Stimulated activated CD8-positive, alpha-beta memory T cell treated with anti-CD3 and anti-CD28 coated beads, Interleukin-15, amount 100 ng/mL, for 1 hour (primary cell): ENCODE measurements around the gene FBLN2.
"Not testable (repeated sequence)": the region's sequence is repeated elsewhere in the genome, so short reads cannot be mapped to it uniquely, and the experiment has no call there.

ENCODE experiments used
- DNase-seq: peaks from one replicate; pipeline ENCODE4 v3.0.0-alpha.2; 2020; ENCODE audit warnings: low read depth

The FBLN2 gene

GRCh38 chr3:13548696-13549622, at the start of gene FBLN2:
Gene FBLN2 (plus strand): TSS chr3:13549125. CDS start chr3:13570356, 21,231 bp downstream.
- DNase-seq = no peak

GRCh38 chr3:13499246-13499645, 49.7 kb upstream of the FBLN2 start:
- DNase-seq = not testable (repeated sequence)

DNA sequence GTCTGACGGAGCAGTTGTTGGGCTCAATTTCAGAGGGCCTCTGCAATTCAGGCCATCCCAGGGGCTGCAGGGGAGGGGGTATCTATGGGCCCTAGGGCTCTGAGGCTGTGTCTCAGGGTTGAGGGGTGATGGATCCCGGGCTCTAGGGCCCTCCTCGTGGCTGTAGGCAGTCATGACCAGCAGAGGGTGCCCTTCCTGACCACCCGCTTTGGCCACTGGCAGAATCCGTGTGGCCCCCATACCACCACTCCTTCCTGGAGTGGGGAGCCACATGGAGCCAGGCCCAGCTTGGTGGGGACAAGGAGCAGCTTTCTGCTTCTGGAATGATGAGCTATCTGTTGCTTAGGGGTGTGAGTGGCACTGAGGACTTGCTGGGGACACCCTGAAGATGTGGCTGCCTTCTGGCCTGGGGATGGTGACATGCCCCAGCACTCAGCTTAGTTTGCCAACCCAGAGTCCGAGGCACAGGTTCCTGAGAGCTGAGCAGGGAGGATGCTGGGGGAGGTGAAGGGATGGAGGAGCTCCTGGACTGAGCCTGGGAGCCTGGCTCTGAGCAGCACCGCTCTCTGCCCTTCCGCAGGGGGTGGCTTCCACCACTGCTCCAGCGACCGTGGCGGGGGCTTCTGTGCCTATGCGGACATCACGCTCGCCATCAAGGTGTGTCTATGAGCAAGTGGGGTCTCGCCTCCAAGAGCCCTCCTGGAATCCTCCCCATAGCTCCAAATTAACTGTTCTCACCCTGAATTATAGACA, 48.6 kb upstream of the FBLN2 start:
- DNase-seq = no peak

DNA sequence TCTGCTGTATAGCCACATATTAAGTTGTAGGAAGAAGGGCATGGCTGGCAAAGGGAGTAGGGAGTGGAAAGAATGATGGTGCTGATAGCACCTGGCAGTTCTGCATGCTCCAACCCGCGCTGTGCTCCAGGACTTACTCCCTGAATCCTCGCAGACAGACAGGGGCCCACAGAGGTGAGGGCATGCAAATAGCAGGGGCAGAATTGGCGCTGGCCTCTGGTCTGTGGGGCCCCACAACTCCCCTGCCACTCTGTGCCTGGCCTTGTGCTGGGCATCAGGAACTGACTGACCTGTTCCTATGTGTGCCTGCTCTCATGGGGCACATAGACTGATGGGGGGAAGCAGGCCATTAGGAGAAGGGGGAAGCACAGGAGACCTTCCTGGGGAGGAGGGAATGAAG, 47.9 kb upstream of the FBLN2 start:
- DNase-seq = no peak

GRCh38 chr3:13501521-13501920, 47.4 kb upstream of the FBLN2 start:
- no peak for DNase-seq

DNA sequence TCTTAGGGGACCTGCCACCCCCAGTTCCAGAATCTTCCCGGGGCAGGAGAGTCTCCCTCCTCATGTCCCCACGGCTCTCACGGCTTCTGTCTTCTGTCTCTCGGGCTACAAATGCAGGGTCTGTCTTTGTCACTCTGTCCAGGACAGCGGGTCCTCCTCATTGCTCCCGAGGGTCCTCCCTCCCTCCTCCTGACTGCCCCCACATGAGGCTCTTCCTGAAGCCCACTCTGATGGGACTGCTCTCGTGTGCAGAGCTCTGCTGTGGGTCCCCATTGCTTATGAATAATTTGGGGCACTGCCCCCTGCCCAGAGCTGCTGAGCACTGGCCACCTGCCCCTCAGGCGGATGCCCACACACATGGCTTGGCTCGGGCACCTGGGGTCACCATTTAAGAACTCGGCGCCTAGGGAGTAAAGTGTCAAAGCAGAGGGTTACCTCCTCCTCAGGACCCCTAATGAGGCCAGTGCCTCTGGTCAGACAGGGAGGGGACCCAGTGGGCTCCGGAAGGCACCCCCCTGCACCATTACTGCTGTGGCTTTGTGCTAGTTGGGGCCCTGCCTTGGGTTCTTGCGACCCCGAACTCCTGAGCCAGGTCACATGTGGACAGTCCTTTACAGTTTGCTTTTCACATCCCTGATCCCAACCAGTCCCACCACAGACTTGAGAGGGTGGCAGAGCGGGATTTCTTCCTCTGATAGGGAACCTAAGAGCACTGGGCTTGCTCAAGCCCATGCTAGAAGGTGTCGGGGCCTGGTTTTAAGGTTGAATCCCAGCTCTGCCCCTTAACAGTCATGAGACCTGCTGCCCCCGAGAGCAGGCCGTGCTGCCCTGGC, 46.8 kb upstream of the FBLN2 start:
- DNase-seq = no peak

DNA sequence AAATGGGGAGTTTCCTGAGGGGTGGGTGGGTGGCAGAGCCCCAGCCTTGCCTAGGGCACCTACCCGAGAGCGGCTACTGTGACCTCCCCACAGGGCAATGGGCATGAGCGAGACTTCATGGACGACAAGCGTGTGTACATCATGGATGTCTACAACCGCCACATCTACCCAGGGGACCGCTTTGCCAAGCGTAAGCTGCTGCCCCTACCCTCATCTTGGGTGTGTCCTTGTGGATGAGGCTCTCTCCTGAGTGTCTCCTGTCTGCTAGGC, 46.2 kb upstream of the FBLN2 start:
- DNase-seq = no peak

DNA sequence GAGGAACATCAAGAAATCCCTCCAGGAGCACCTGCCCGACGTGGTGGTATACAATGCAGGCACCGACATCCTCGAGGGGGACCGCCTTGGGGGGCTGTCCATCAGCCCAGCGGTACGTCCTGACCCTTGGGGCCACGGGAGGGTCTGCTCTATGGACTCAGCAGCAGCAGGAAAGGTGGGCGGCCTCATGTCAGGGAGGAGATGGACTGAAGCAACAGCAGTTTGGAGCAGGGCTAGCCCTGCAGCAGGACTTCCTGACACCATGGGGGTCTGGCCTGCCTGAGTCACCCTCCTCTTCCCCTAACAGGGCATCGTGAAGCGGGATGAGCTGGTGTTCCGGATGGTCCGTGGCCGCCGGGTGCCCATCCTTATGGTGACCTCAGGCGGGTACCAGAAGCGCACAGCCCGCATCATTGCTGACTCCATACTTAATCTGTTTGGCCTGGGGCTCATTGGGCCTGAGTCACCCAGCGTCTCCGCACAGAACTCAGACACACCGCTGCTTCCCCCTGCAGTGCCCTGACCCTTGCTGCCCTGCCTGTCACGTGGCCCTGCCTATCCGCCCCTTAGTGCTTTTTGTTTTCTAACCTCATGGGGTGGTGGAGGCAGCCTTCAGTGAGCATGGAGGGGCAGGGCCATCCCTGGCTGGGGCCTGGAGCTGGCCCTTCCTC, 44.6 kb upstream of the FBLN2 start:
- DNase-seq = no peak

DNA sequence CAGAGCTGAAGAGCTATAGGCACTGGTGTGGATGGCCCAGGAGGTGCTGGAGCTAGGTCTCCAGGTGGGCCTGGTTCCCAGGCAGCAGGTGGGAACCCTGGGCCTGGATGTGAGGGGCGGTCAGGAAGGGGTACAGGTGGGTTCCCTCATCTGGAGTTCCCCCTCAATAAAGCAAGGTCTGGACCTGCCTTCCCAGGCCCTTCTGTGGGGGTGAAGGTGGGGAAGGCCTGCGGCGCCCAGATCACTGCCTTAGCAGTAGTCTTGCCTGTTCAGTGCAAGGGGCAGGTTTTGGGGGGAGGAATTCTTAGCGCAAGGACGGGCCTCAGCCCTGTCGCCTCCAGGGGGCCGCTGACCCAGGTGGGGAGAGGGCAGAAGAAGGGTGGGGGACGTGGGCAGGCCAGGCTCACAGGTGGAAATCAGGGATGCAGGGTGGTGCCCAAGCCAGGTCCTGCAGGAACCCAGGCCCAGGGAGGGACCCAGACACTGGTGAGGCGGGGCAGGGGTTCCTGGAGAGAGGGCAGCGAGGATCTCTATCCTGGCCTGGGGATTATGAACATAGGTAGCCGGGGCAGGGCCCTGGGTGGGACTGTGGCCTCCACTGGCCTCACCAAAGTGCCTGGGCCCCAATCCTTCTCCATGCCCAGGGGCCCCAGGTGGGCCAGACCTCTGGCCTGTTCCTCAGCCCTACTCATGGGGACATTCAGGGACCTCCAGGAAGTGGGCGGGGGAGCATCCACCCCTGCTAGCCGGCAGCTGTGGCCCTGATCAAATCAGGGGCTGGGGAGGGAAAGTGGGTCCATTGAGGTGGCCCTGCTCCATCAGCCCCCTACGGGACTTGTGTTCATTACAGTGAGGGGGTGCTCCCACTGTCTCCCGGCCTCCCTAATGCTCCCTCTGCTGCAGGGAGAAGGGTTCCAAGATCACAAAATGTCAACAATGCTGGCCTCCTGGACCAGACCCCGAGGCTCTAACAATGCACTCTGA, 43.5 kb upstream of the FBLN2 start:
- no peak for DNase-seq

GRCh38 chr3:13506239-13506638, 42.7 kb upstream of the FBLN2 start:
- no peak for DNase-seq

DNA sequence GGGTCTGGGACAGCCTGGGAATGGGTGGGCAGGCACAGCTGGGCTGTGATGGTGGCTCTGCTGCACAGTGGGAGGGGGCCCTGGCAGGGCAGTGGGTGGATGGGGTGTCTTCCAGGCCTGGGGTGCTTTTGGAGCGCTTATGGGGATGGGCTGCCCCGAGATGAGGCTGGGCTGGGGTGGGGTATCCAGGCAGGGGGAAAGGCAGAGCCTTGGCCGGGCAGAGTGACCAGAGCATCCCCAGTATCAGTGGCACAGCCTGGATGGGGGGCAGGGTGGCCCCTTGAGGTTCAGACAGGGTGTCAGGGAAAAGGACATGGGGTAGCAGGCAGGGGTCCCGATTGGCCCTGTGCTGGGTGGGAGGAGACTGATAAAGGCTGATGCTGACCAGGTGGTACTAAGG, 42.2 kb upstream of the FBLN2 start:
- no peak for DNase-seq

DNA sequence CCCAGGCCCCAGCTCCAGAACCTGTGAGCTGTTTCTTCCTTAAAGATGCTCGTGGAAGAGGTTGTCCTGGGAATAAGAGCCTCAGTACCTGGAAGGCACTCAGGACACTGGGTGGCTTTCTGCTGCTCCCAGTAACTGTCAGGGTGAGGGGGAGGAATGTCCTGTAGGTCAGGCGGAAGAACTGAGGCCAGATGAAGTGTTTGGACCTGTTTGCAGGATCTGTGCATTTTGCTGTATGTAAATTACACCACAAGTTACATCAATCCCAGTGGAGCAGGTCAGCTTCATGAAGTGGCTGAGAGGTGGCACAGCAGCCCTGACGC, 41.7 kb upstream of the FBLN2 start:
- DNase-seq = no peak

DNA sequence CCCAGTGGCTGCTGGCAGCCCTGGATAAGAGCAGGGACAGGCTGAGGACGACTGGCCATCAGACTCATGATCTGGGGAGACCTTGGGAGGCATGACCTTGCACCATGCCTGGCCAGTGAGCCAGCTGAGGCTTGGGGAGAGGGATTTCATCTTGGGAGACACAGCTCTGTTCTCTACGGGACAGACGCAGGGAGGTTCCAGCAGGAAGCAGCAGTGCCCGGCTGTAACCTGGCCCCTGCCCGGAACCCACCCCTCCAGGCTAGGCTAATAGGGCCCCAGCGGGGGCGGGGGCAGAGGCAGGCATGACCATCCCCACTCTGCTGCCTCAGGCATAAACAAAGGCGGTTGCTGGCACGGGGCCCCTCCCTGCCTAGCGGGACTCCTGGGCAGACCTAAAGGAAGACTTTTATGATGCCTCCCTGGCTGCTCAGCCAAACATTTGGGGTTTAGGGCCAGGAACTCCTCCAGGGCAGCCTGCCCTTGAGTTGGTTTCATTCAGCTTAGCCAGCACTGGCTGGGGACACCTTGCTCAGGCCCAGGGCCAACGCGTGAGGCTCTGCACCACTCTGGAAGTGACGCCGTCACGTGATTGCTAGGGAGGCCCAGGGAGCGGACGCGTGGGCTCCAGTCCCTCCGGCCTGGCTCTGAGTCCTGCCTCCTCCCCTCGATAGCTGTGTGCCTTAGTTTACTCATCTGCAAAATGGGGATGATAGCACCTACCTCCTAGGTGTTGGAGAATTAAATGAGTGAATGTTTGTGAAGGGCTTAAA, 41.2 kb upstream of the FBLN2 start:
- no peak for DNase-seq

DNA sequence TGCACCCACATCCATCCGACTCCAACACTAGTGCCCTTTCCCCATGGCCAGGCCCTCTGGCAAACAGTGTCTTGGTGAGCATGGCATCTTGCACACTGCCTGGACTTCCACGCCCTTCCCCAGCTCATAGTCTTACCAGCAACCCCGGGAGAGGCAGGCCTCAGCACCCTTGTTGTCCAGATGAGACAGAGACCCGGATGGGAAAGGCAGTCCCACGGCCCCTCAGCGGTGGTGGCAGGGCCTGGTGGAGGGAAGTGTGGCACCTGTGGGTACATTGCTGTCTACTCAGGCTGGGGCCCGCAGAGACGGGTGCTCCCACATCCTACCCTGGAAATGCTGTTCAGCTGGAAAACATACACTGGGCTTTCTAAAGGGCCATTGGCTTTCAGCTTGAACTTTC, 40.4 kb upstream of the FBLN2 start:
- DNase-seq = no peak

GRCh38 chr3:13509059-13509815, 39.7 kb upstream of the FBLN2 start:
- no peak for DNase-seq

- DNase-seq = no peak
Observed at GRCh38 chr3:13509816-13510192, 39.1 kb upstream of the FBLN2 start.

- DNase-seq = no peak
Observed at GRCh38 chr3:13512451-13512850, 36.5 kb upstream of the FBLN2 start.

DNA sequence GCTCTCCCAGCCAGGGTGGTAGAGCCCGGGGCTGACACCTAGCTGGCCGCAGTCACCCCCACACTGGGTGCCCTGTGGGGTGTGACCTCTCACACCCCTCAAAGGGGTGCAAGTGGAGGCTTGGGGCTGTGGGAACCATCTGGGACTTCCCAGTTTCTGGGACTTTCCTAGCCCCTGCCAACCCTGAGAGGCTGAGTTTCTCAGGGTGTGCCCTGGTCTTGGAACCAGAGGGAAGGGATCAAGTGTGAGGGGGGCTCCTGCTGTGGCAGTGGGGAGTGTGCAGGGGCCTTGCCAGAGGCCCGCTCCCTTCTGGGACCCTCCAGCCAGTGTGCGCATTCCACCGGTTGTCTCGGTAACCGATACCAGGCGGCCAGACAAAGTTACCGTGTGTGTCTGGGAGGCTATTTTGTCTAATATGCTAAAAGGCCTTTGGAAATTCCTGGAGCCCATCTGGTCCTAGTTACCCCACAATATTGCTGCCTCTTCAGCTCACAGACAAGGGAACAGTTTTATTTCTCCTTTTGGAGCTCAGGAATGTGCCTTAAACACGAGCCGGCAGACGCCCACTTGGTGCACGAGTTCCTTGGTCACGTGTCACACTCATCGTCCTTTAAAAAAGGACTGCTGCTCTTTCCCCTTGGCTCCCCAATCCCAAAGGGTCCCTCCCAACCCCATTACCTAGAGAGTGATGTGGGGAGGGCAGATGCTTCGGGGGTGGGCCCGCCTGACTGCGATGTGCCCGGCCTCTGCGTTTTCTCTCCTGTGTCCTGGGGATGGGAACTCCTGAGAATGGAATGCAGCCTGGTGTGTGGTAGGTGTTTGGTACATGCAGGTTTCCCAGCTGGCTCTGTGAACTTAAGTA, 35.6 kb upstream of the FBLN2 start:
- DNase-seq = no peak
